Smooth muscle cell of the brain vasculature (primary cell): ENCODE results near the gene BTG4.
A peak's percentile ranks its signal among the peaks of the same experiment; 100 is the strongest.

ENCODE experiments used
- DNase-seq: peaks from one replicate; pipeline ENCODE4 v3.0.0-alpha.2; 2012; ENCODE audit warnings: low read depth, low spot score

The BTG4 gene

DNA sequence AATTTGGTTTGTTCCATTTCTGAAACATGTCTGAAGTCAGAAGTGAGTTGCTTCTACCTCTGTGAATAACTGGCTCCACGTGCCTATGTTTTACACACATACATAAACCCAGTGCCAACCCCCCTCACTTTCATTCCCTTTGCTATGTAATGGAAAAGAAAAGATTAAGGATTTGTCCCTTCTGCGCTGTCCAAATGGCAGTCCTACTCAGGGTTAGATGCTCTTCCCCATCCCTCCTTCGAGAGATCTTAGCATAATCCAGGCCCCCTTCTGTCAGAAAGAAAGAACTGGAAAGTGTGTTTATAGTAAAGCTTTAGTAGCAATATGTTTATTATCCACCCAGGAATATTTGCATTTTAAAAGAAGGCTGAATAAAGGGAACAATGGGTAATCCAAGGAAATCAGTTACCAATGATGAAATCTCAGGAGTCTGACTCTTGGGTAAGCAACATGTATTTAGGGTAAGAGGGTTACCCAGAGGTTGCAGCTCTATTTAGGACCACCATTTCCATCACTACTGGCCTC is 25.2 kb upstream of the BTG4 start:
- no peak for DNase-seq

DNA sequence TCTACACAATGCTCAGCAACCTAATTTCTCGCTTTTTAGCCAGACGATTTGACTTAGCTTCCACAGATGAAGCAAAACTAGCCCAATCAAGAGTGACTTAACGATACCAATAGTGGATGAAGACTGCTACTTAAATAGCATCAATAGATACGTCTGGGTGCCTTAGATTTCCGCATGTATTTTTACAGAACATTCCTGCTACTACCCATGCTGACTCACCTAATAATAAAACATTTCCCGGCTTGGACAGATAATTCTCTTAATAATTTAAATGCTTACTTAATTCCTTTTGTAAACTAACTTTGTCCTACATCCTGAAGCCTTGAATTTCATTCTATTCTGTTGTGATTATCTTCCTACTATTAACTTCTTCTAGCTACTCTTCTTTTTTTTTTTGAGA is 23.1 kb upstream of the BTG4 start:
- DNase-seq: no peak

DNA sequence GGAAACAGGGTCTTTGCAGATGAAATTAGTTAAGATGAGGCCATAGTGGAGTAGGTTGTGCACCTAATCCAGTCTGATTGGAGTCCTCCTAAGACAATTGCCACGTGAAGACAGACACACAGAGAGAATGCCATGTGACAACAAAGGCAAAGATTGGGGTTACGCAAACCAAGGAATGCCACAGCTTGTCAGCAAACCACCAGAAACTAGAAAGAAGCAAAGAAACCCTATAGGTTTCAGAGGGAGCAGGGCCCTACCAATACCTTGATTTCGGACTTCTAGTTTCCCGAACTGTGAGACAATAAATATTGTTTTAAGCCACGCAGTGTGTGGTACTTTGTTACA is 20.2 kb upstream of the BTG4 start:
- no peak for DNase-seq

DNA sequence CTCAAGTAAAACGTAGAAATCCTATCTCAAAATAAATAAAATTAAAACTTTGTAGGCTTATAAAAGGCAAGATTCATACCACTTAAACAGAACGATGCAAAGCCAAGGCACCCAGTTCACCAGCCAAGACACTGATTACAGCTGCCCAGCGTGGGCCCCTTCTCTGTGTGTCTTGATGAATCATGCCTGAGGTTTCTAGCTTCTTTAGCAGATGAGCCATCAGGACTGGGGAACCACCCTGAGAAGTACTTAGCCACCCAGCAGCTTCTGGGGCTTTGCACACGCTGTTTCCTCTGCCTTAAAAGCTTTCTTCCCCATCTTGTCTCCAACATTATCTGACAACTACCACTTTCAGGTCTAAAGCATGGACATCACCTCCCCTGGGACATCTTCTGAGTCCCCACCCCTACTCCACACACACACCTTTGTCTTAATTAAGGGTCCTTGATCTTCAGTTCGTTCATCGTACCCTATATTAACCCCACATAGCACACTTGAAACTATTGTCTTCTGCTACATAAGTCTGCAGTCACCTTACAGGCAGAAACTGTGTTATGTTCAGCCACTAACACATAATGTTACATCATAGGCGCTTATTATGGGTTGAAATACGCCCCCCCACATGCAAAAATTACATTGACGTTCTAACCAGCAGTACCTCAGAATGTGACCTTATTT is 19.6 kb upstream of the BTG4 start:
- peak; percentile 56 for DNase-seq

DNA sequence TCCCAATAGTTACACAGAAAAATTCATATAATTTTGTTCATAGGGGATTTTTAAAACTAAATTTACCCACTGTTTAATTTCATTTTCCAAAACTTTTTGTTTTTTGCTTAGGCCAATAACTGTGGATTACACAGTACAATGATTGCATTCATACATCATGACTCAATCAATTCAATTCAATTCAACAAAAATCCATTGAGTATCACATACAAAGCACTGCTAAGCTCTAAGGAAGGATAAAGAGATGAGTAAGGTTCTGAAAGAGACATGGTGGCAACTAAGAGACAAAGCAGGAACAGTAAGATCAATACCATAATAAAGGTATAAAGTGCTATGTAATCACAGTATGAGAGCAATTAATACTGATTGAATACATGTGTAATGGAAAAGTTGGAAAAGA is 18.9 kb upstream of the BTG4 start:
- DNase-seq: no peak

DNA sequence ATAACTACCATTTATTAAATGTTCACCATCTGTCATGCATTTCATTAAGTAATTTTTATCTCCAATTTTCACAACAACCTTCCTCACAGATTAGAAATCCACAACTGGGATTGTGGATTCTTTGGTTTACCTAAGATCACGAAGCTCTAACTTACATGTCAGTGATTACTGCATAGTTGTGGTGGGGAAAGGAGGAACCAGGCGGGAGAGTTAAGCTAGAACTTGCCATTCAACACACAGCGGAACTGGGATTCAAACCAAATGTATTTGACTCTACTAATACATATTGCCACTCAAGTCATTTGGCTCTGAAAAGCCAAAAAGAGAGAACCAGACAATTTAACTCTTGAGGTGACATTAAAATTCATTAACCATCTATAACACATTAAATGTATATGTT is 17.9 kb upstream of the BTG4 start:
- no peak for DNase-seq

DNA sequence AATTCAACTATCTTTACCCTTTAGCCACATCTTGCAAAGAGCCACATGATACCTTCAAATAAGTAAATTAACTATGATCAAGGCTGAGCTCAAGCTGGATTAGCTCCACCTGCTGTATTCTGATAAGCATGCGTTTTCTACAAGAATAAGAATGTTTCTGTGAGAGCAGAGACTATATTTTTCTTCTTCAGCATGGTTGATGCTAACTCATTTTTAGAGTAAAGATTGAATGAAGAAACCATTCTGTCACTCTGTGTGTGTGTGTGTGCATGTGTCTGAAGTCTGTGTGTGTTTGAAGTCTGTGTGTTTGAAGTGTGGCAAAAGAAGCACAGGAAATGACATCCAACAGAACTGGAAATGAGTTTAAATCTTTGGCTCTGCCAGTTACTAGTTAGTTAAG is 16.4 kb upstream of the BTG4 start:
- no peak for DNase-seq

DNA sequence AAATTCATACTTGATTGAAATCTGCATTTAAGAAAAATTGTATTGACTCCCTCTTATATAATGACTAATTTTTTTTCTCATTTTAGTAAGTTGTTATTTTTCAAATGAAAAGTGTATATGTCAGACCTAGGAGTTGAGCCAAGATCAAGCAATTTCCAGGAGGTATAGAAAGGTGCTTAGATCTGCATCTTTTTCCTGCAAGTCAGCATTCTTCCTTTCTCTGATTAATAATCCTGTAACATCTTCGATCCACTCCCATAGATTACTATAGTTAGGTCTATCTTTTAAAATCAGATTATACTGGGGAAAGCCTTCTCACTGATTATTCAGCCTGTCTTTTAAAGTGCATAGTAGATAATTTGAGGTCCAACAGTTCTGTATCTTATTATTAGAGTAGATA is 15.1 kb upstream of the BTG4 start:
- no peak for DNase-seq

DNA sequence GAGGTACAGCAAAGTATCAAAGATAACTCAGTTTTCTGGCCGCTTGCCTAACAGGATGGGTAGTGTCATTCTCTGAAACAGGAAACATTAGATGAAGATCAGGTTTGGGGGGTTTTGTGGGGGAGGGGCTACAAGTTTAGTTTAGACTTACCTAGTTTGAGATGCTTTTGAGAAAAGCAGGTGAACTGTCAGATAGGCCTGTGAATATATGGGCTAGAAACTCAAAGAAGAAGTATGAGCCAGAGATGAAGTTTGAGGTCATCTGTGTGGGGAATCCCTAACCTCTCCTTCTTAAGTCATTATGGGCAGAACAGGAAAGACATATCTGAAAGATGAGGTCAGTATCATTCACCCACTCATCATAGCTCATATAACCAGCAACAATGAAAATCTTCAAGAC is 14.3 kb upstream of the BTG4 start:
- no peak for DNase-seq

DNA sequence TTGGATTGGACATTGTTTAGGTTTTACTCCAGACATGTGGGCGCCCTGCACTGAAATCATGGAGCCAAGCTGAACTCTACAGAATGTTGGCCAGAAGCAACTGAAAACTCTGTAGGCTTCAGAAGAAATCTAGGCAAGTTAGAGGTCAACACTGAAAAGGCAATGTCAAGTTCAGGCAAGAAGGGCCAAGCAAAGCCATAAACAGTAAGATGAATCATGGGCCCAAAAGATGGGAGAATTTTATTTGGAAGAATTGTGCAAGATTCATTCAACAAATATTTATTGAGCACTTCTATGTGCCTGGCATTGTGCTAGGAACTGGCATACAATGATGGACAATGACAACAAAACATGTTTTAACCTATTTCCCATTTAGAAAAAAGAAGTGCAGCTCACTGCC is 13.3 kb upstream of the BTG4 start:
- no peak for DNase-seq

DNA sequence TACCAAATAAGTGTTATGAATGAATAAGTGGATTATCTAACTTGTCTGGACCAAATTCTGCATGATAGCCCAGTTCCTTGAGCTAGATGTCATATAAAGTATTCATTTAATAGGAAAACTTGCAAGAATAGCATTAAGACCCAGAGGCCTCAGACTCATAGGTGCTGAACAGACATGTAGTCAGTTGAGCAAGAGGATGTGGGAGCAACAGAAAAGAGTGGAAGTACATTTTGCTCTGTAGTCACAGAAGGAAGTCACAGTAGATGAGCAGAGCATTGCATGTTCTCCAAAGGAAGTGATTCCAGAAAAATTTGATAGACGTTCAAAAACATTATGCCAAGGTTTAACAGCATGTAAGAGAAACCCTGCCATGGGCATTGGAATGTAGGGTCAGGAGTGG is 11.9 kb upstream of the BTG4 start:
- no peak for DNase-seq

DNA sequence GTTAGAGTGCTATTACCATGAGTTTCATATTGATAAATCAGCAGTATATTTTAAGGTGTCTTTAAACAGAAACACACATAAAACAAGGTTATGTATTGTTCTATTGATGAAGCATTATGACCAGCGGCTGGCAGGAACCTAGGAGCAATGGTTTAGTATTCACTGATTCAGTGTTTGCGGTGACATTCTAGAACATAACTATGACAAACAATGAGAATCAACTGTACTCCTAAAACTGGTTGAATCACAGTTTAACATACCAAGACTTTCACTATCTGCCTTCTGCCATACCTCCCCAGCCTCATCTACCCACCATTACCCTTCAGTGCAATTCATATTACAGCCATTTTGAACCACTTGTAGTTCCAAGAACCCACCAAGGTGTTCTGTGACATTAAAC is 11.2 kb upstream of the BTG4 start:
- no peak for DNase-seq

DNA sequence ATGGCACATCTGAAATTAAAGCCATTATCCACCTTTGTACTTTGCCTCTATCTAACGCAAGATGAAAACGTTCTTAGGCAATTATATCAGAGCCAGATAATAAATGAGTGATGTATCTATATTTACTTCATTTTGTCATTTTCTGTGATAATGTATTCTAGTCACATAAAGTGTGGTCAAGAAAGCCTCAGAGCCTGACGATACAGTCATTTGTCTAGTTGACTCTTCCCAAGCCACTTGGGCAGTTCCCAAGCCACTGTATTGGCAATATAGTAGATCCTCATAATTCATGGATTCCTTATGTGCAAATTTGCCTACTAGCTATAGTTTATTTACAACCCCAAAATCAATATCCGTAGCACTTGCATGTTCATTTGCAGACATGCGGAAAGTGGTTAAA is 10.2 kb upstream of the BTG4 start:
- no peak for DNase-seq

DNA sequence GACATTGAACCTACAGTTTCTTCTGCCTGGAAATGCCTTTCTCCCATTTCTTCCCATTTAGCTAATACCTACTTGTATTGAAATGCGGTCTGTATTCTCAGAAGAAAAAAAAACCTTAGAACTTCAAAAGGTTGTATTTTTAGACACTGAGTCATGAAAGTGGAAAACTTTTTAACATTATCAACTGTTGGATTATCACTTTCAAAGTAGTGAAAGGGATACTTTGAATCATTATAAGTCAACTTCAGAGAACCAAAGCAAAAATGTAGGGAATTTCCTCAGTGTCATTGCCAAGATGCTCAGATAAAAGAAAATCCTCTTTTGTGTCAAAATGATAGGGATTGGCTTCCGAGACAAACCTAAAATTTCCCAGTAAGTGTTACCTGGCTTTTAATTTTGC is 8.9 kb upstream of the BTG4 start:
- DNase-seq: no peak

DNA sequence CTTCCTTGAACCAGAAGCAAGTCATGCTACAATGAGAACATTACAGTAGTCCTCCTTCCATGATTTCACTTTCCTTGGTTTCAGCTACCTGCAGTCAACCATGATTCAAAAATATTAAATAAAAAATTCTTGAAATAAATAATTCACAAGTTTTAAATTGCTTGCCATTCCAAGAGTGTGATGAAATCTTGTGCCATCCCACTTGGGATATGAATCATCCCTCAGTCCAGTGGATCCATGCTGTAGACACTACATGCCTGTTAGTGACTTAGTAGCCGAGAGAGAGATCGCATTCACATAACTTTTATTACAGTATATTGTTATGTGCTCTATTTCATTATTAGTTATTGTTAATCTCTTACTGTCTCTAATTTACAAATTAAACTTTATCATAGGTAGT is 8.4 kb upstream of the BTG4 start:
- no peak for DNase-seq

DNA sequence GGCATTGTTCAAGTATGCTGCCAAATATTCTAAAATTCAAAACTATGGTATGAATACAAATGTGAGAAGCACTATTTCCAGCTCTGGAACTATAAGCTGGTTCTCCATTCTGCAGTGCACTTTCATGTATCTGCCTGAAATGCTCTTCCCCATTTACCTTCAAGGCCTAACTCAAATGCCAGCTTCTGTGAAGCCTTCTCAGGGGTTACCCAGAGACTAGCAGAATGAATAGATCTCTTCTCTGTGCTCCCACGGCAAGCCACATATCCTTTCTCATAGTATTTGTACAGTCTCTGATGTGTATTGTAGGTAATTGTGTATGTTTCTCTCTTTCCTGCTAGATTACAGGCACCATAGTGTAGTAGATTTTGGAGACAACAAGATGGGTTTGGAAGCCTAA is 6.5 kb upstream of the BTG4 start:
- no peak for DNase-seq

DNA sequence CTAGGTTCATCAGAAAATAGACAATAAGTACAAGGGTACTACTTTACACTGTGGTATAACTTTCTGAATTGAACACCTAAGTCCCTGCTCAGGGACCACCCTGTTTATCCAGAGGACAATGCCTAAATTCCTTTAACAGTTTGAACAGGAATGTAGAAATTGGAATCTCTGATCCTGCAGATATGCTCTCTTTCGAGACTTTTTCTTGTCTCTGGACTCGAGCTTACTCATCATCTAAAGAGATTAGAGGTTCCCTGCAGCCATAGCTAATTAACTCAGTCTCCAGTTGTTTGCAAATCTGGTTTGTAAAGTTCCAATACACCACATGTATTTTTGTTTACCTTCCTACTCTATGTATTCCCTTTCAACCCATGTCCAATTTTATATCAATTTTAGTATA is 3.4 kb upstream of the BTG4 start:
- no peak for DNase-seq

DNA sequence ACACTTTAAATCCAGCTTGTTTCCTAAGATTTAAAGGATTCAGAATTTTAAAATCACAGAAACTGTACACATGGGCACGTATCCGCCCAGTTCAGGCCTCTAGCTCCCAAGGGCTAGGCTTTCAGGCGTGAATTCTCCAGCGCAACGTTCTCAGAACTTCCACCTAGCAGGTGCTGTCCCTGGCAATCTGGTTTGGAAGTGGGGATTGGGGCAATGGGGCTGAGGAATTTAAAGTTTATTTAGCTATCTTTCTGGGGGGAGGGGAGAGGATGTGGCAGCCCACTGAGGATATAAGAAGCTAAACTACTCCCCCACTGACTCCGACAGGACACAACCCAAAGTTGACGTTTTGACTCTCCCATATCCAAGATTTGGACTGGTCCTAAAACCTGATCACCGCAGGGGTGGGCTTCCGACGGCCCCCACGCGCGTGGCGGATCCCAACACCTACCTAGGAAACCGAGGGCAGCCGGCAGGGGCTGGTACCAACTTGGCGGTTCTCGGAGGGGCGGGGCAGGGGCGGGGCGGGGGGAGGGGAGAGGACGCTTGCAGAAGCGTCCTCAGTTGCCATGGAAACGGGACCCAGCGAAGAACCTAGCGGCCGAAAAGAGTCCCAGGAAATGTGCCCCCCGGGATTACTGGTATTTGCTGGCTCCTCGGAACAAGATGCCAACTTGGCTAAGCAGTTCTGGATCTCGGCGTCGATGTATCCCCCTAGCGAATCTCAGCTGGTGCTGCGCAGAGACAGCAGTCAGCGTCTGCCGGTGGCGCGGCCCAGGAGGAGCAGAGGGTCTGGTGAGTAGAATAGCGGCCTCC is 2.2 kb upstream of the BTG4 start, which contains the start of gene HOATZ:
HOATZ (plus strand) TSS at position 563 of the 816 bp plus-strand sequence; CDS start at position 570, 7 bp downstream.
- no peak for DNase-seq

DNA sequence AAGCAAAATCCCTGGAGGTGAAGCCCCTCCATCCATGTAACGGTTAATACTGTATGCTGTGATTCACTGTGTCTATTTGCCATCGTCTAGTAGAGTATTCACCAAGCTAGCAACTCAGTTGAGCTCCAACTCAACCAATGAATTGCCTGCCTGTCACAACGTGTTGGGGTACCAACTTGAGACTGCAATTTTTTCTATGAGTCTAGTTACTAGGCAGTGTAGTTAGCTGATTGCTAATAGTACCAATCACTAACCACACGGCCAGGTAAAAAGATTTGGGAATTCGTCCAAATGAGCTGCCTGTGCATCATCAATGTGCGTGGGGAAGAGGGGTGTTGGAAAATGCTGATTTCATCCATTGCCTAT is 1.0 kb upstream of the BTG4 start:
- DNase-seq: no peak

DNA sequence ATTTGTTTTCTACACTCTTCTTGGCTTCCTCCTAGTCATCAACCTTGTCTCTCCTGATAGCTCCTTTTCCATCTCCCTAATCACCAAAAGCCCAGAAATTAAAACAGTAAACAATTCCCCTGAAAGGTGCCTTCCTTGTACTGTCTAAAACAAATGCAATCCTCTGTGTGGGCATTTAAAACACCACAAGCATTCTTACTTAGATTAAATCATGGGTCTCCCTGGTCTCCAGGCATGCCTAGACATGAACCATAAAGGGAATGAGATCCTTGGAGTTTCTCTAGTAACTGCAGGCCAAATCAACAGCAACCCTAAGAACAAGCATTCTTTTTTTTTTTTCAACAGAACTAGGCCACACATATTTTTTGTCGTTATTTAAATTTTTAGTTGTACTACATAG is 1.9 kb downstream of the BTG4 start:
- no peak for DNase-seq

DNA sequence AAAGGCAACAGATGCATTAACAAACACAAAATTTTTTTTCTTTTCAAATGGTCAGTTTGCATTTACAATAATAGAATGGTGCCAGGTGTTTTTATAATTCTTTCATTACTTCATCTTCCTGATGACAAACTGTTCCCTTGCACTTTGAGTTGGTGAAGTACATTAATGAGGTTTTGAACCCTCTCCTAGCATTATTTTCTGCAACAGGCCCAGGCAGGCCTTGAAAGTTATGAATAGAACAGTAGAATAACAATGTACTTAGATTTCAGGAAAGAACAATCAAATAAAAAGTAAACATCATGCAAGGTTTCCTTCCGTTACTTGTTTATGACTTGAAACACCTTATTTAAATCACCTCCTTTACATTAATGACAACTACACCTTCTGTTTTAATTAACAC is 9.6 kb downstream of the BTG4 start:
- DNase-seq: no peak

DNA sequence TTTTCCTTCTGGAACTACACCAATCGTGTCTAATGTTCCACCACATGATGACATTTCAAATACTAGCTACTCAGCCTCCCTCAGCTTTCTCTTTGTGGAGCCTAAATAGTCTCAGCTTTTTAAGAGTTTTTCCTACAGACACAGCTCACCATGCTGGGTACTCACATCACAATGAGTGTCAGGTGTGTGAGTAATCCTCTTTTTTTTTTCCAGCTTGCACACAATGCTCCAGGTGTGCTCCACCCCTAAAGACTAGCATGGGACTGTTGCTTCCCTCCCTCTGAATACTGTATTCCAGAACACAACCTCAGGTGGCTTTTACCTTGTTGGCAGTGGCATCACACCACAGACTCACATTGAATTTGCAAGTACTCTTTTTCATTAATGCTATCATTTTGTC is 11.7 kb downstream of the BTG4 start:
- DNase-seq: no peak

DNA sequence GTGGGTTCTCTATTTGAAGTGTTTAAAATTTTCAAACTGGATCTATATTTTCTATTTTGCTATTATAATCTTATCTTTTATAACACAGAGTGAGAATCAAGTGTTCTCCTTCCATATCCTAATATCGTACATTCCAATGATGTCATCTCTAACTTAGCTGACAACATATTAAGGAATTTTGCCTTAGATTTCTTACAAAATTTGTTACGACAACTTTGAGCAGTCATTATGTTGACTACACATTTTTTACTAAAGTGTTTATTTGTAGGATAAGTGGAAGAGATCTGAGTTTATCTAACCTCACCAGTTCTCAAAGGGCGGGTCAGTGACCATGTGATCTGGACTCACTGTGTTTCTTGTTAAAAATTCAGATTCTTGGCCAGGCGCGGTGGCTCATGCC is 12.7 kb downstream of the BTG4 start:
- DNase-seq: no peak
